HEK293 (cell line): ENCODE measurements around the gene NCKAP5.

Source experiments
- CTCF ChIA-PET: fragments of 350-600 bp; formaldehyde crosslinking; extraction: SDS; loops from one replicate; lab custom pipeline; 2021; ENCODE audit warnings: antibody characterized with exemption; lab: Yijun Ruan, JAX
- POLR2A ChIA-PET: fragments of 300-600 bp; formaldehyde crosslinking; extraction: SDS; loops from one replicate; lab custom pipeline; 2020; ENCODE audit warnings: antibody characterized with exemption, inconsistent platforms; lab: Yijun Ruan, JAX
- H3K27ac ChIP-seq: fragments of 200-500 bp; sonication (Bioruptor generic); 2 replicates; pipeline ENCODE4 v1.5.1; 2014; ENCODE audit warnings: low read depth, low read length, control low read depth, inconsistent platforms; ENCODE audit errors: extremely low read depth
- H3K36me3 ChIP-seq, 2 experiments: fragments of 200-500 bp in 1 of 2; sonication (Bioruptor generic) in 1 of 2; 1 replicate in 1 of 2; 2 replicates in 1 of 2; pipeline ENCODE4 v1.5.1; 2014 to 2017; ENCODE audit warnings: inconsistent platforms in 2 of 2, low read length in 2 of 2; ENCODE audit not compliant: control insufficient read depth in 2 of 2, insufficient read depth in 1 of 2
- H3K4me1 ChIP-seq: fragments of 200-500 bp; sonication (Bioruptor generic); 2 replicates; pipeline ENCODE4 v1.5.1; 2014; ENCODE audit warnings: mild to moderate bottlenecking, low read length, inconsistent platforms; ENCODE audit not compliant: control insufficient read depth, insufficient read depth
- H3K4me3 ChIP-seq: 2 replicates; pipeline ENCODE4 v1.5.1; 2011; ENCODE audit warnings: low read depth, mild to moderate bottlenecking, control low read depth, low read length, moderate library complexity
- H3K9me3 ChIP-seq: fragments of 200-500 bp; sonication (Bioruptor generic); 2 replicates; pipeline ENCODE4 v1.5.1; 2014; ENCODE audit warnings: low read depth, low read length, inconsistent platforms; ENCODE audit not compliant: control insufficient read depth, insufficient read depth
- ATF2 ChIP-seq: fragments of 450-650 bp; formaldehyde crosslinking; IDR thresholded peaks from 2 replicates; pipeline ENCODE4 v1.5.1; 2016; ENCODE audit warnings: missing biosample characterization, missing genetic modification characterization, low read depth
- MYNN ChIP-seq: fragments of 450-650 bp; formaldehyde crosslinking; IDR thresholded peaks from 2 replicates; pipeline ENCODE4 v1.5.1; 2016; ENCODE audit warnings: missing biosample characterization, missing genetic modification characterization, borderline replicate concordance
- OSR2 ChIP-seq: fragments of 450-650 bp; formaldehyde crosslinking; IDR thresholded peaks from 2 replicates; pipeline ENCODE4 v1.5.1; 2016; ENCODE audit warnings: missing biosample characterization, missing genetic modification characterization
- OVOL3 ChIP-seq: fragments of 450-650 bp; formaldehyde crosslinking; IDR thresholded peaks from 2 replicates; pipeline ENCODE4 v1.5.1; 2016; ENCODE audit warnings: missing biosample characterization, missing genetic modification characterization
- SP7 ChIP-seq: fragments of 450-650 bp; formaldehyde crosslinking; IDR thresholded peaks from 2 replicates; pipeline ENCODE4 v1.5.1; 2016; ENCODE audit warnings: missing biosample characterization, missing genetic modification characterization
- TCF7L2 ChIP-seq: IDR thresholded peaks from 2 replicates; pipeline ENCODE4 v1.6.1; 2011; ENCODE audit warnings: low read depth, mild to moderate bottlenecking, inconsistent platforms, low read length, moderate library complexity, borderline replicate concordance
- WT1 ChIP-seq: fragments of 450-650 bp; formaldehyde crosslinking; IDR thresholded peaks from 2 replicates; pipeline ENCODE4 v1.5.1; 2016; ENCODE audit warnings: missing biosample characterization, missing genetic modification characterization
- YY2 ChIP-seq: fragments of 450-650 bp; formaldehyde crosslinking; IDR thresholded peaks from 2 replicates; pipeline ENCODE4 v1.5.1; 2016; ENCODE audit warnings: missing biosample characterization, missing genetic modification characterization
- ZBTB8A ChIP-seq: fragments of 450-650 bp; formaldehyde crosslinking; IDR thresholded peaks from 2 replicates; pipeline ENCODE4 v1.5.1; 2016; ENCODE audit warnings: missing biosample characterization, missing genetic modification characterization
- ZNF121 ChIP-seq: fragments of 450-650 bp; formaldehyde crosslinking; IDR thresholded peaks from 2 replicates; pipeline ENCODE4 v1.5.1; 2016; ENCODE audit warnings: missing biosample characterization, missing genetic modification characterization
- ZNF155 ChIP-seq: fragments of 450-650 bp; formaldehyde crosslinking; IDR thresholded peaks from 2 replicates; pipeline ENCODE4 v1.5.1; 2016; ENCODE audit warnings: missing biosample characterization, missing genetic modification characterization
- ZNF174 ChIP-seq: fragments of 450-650 bp; formaldehyde crosslinking; IDR thresholded peaks from 2 replicates; pipeline ENCODE4 v1.5.0; 2017; ENCODE audit warnings: missing biosample characterization, mild to moderate bottlenecking, missing genetic modification characterization
- ZNF2 ChIP-seq: fragments of 450-650 bp; formaldehyde crosslinking; IDR thresholded peaks from 2 replicates; pipeline ENCODE4 v1.5.1; 2016; ENCODE audit warnings: missing biosample characterization, missing genetic modification characterization
- ZNF202 ChIP-seq: fragments of 450-650 bp; formaldehyde crosslinking; IDR thresholded peaks from 2 replicates; pipeline ENCODE4 v1.5.1; 2016; ENCODE audit warnings: missing biosample characterization, missing genetic modification characterization, borderline replicate concordance
- ZNF223 ChIP-seq: fragments of 450-650 bp; formaldehyde crosslinking; IDR thresholded peaks from 2 replicates; pipeline ENCODE4 v1.5.1; 2016; ENCODE audit warnings: missing biosample characterization, missing genetic modification characterization
- ZNF23 ChIP-seq: fragments of 450-650 bp; formaldehyde crosslinking; IDR thresholded peaks from 2 replicates; pipeline ENCODE4 v1.5.1; 2016; ENCODE audit warnings: missing biosample characterization, missing genetic modification characterization, borderline replicate concordance
- ZNF239 ChIP-seq: fragments of 450-650 bp; formaldehyde crosslinking; IDR thresholded peaks from 2 replicates; pipeline ENCODE4 v1.5.1; 2016; ENCODE audit warnings: missing biosample characterization, missing genetic modification characterization
- ZNF473 ChIP-seq: fragments of 450-650 bp; formaldehyde crosslinking; IDR thresholded peaks from 2 replicates; pipeline ENCODE4 v1.5.1; 2017; ENCODE audit warnings: missing biosample characterization, missing genetic modification characterization
- ZNF621 ChIP-seq: fragments of 450-650 bp; formaldehyde crosslinking; IDR thresholded peaks from 2 replicates; pipeline ENCODE4 v1.5.1; 2017; ENCODE audit warnings: missing biosample characterization, missing genetic modification characterization
- ZNF626 ChIP-seq: fragments of 450-650 bp; sonication (Bioruptor Pico); formaldehyde crosslinking; IDR thresholded peaks from 2 replicates; pipeline ENCODE4 v1.5.1; 2018; ENCODE audit warnings: missing biosample characterization, missing genetic modification characterization, inconsistent platforms
- ZSCAN16 ChIP-seq: fragments of 450-650 bp; formaldehyde crosslinking; IDR thresholded peaks from 2 replicates; pipeline ENCODE4 v1.5.1; 2016; ENCODE audit warnings: missing biosample characterization, missing genetic modification characterization
- ZSCAN23 ChIP-seq: fragments of 450-650 bp; formaldehyde crosslinking; IDR thresholded peaks from 2 replicates; pipeline ENCODE4 v1.5.1; 2016; ENCODE audit warnings: missing biosample characterization, missing genetic modification characterization
- ZSCAN5A ChIP-seq: fragments of 450-650 bp; formaldehyde crosslinking; IDR thresholded peaks from 2 replicates; pipeline ENCODE4 v1.5.1; 2016; ENCODE audit warnings: missing biosample characterization, missing genetic modification characterization
- ZXDB ChIP-seq: fragments of 450-650 bp; formaldehyde crosslinking; IDR thresholded peaks from 2 replicates; pipeline ENCODE4 v1.5.1; 2016; ENCODE audit warnings: missing biosample characterization, missing genetic modification characterization
- TF ChIP-seq, protein P1 (sequence below): fragments of 450-650 bp; formaldehyde crosslinking; IDR thresholded peaks from 2 replicates; pipeline ENCODE4 v1.5.1; 2016; ENCODE audit warnings: missing biosample characterization, missing genetic modification characterization
- TF ChIP-seq, protein P2 (sequence below): fragments of 450-650 bp; formaldehyde crosslinking; conservative IDR thresholded peaks from 2 replicates; pipeline ENCODE4 v1.5.1; 2016; ENCODE audit warnings: low read depth, missing biosample characterization, missing genetic modification characterization
- TF ChIP-seq, protein P3 (sequence below): sonication (generic); formaldehyde crosslinking; IDR thresholded peaks from 2 replicates; pipeline ENCODE4 v1.8.1; 2022; ENCODE audit warnings: mild to moderate bottlenecking, moderate library complexity, missing genetic modification reagents
- TF ChIP-seq, protein P4 (sequence below): fragments of 450-650 bp; formaldehyde crosslinking; IDR thresholded peaks from 2 replicates; pipeline ENCODE4 v1.5.1; 2016; ENCODE audit warnings: missing biosample characterization, missing genetic modification characterization

NCKAP5 gene

DNA sequence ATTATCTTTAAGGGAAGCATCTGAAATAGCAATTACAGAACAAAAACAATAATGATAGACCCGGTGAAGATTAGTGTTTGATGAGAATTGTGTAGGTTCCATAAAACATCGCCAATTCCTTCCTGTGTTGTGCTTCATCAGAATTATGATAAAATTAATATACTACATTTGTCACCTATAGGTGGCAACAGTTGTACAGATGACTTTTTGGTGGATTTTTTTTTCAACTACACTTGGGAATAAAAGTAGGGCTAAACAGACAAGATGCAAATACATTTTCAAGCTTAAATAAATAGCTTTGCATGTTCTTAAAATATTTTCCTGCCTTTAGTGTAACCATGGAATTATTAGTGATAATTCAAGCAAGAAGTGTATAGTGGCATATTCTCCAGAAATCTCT lies 891.3 kb downstream of the NCKAP5 start (continued):
- no peak for TF ChIP-seq OVOL3 (tag by site-specific recombination)
- TF ChIP-seq ZSCAN16, result no peak
- TF ChIP-seq YY2, result no peak
- TF ChIP-seq, protein P1, sequence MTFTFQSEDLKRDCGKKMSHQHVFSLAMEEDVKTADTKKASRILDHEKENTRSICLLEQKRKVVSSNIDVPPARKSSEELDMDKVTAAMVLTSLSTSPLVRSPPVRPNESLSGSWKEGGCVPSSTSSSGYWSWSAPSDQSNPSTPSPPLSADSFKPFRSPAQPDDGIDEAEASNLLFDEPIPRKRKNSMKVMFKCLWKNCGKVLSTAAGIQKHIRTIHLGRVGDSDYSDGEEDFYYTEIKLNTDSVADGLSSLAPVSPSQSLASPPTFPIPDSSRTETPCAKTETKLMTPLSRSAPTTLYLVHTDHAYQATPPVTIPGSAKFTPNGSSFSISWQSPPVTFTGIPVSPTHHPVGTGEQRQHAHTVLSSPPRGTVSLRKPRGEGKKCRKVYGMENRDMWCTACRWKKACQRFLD, result no peak

DNA sequence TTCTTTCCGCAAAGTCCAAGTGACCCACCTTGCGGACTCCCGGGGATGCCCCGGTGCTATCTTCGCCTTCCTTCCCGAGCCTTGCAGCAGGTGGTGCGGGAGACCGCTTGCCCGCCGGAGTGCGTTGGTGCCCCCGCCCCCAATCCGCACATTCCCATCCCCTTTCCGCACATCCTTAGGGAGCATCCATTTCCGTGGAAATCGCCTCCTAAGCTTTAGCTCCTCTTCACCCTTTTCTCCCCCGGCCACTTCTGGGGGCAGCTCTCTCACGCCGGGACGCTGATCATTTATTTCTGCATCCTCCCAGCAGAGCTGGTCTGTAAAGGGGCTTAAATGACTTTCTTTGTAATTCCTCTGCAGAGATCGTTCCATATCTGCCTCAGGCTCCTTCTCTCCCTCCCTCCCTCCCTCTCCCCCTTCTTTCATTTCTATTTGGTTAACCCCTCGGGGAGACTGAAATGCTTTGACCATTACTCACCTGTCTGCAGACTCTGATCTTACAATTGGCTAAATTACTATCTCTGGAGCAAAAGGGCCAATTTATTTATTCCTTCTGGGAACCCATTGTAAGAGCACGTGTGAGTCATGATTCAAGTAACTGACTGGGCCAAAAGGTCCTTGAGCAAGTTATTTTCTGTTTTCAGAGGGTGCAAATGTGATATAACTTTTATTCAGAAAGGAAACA lies 897.0 kb downstream of the NCKAP5 start:
- Histone ChIP-seq H3K4me3 (peak overlapping the region; percentile 88), H3K9me3 (no peaks in the 10 kb centered on the region), H3K4me1 (peaks cover 3% of the 10 kb centered on the region; the same call in 1 of the 2 replicates), H3K36me3 (peaks cover 0 to 12% of the 10 kb centered on the region in 2 experiments; a peak in 1 of 3 replicates), H3K27ac (peak overlapping the region; percentile 84; the same call in 1 of the 2 replicates)
- CTCF ChIA-PET, result interaction anchor here (1.2 kb wide), 1 partner anchor 10 kb away, joined by 4 read pairs; no protein-coding TSS in a partner anchor
- POLR2A ChIA-PET, result no interaction called here
- TF ChIP-seq ZNF239 (no peak), ZNF202 (tag by site-specific recombination) (no peak), ZNF621 (no peak), ZNF626 (tag by site-specific recombination) (no peak), OSR2 (tag by site-specific recombination) (no peak), ZBTB8A (tag by site-specific recombination) (no peak), ZSCAN16 (no peak), ZSCAN5A (no peak), ZNF23 (tag by site-specific recombination) (no peak), ZNF121 (tag by site-specific recombination) (no peak), ZNF223 (tag by site-specific recombination) (no peak), ZNF155 (tag by site-specific recombination) (no peak), MYNN (tag by site-specific recombination) (no peak), ZNF174 (tag by site-specific recombination) (no peak), SP7 (tag by site-specific recombination) (peak; percentile 49; the same call in 1 of the 2 replicates), ZNF473 (tag by site-specific recombination) (no peak), TCF7L2 (no peak), ATF2 (tag by site-specific recombination) (no peak), WT1 (tag by site-specific recombination) (no peak), ZXDB (tag by site-specific recombination) (no peak), ZNF2 (tag by site-specific recombination) (no peak), ZSCAN23 (tag by site-specific recombination) (no peak)
- TF ChIP-seq, protein P2, sequence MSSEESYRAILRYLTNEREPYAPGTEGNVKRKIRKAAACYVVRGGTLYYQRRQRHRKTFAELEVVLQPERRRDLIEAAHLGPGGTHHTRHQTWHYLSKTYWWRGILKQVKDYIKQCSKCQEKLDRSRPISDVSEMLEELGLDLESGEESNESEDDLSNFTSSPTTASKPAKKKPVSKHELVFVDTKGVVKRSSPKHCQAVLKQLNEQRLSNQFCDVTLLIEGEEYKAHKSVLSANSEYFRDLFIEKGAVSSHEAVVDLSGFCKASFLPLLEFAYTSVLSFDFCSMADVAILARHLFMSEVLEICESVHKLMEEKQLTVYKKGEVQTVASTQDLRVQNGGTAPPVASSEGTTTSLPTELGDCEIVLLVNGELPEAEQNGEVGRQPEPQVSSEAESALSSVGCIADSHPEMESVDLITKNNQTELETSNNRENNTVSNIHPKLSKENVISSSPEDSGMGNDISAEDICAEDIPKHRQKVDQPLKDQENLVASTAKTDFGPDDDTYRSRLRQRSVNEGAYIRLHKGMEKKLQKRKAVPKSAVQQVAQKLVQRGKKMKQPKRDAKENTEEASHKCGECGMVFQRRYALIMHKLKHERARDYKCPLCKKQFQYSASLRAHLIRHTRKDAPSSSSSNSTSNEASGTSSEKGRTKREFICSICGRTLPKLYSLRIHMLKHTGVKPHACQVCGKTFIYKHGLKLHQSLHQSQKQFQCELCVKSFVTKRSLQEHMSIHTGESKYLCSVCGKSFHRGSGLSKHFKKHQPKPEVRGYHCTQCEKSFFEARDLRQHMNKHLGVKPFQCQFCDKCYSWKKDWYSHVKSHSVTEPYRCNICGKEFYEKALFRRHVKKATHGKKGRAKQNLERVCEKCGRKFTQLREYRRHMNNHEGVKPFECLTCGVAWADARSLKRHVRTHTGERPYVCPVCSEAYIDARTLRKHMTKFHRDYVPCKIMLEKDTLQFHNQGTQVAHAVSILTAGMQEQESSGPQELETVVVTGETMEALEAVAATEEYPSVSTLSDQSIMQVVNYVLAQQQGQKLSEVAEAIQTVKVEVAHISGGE, result no peak
- TF ChIP-seq, protein P3, sequence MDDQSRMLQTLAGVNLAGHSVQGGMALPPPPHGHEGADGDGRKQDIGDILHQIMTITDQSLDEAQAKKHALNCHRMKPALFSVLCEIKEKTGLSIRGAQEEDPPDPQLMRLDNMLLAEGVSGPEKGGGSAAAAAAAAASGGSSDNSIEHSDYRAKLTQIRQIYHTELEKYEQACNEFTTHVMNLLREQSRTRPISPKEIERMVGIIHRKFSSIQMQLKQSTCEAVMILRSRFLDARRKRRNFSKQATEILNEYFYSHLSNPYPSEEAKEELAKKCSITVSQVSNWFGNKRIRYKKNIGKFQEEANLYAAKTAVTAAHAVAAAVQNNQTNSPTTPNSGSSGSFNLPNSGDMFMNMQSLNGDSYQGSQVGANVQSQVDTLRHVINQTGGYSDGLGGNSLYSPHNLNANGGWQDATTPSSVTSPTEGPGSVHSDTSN (CRISPR knock-in tag), result no peak
- TF ChIP-seq, protein P4, sequence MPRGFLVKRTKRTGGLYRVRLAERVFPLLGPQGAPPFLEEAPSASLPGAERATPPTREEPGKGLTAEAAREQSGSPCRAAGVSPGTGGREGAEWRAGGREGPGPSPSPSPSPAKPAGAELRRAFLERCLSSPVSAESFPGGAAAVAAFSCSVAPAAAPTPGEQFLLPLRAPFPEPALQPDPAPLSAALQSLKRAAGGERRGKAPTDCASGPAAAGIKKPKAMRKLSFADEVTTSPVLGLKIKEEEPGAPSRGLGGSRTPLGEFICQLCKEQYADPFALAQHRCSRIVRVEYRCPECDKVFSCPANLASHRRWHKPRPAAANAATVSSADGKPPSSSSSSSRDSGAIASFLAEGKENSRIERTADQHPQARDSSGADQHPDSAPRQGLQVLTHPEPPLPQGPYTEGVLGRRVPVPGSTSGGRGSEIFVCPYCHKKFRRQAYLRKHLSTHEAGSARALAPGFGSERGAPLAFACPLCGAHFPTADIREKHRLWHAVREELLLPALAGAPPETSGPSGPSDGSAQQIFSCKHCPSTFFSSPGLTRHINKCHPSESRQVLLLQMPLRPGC (tag by site-specific recombination), result no peak
